ENCODE measurements around the gene NHERF1.

Gene NHERF1

DNA sequence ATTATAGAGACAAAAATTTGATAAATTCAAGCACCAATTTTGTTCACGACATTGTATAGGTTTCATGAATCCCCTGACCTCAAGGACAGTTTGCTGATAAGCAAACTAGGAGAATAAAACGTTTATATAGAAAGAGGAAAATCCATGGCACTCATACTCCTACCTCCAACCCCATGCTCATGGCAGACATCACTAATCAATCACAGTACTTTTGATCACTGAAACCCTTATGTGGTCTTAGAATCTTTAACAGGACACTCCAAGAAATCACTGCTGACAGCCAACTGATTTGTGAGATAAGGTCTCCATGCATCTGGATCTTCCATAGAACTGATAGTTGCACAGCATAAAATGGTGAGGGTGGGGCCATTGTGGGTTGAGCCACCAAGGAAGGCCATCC lies 4.7 kb upstream of the NHERF1 start:
- no peak for DNase-seq
- TF ChIP-seq, protein P1, sequence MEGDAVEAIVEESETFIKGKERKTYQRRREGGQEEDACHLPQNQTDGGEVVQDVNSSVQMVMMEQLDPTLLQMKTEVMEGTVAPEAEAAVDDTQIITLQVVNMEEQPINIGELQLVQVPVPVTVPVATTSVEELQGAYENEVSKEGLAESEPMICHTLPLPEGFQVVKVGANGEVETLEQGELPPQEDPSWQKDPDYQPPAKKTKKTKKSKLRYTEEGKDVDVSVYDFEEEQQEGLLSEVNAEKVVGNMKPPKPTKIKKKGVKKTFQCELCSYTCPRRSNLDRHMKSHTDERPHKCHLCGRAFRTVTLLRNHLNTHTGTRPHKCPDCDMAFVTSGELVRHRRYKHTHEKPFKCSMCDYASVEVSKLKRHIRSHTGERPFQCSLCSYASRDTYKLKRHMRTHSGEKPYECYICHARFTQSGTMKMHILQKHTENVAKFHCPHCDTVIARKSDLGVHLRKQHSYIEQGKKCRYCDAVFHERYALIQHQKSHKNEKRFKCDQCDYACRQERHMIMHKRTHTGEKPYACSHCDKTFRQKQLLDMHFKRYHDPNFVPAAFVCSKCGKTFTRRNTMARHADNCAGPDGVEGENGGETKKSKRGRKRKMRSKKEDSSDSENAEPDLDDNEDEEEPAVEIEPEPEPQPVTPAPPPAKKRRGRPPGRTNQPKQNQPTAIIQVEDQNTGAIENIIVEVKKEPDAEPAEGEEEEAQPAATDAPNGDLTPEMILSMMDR (IDR thresholded peaks at IDR 0.05; ENCODE audit: low read depth, low read length, missing control alignments), result no peak
- no peaks in the 10 kb centered on the region for H3K27me3 ChIP-seq (replicated peaks)
- in situ Hi-C loops (cut with HindIII; ENCODE audit: low pct_ligation_motif_present, low sequenced_read_pairs), result no loop called here
- no peaks in the 10 kb centered on the region for H3K36me3 ChIP-seq (replicated peaks)
- no peak overlapping the region for H3K27ac ChIP-seq
- H3K4me3 ChIP-seq (ENCODE audit: low read depth, low read length), result no peak overlapping the region

DNA sequence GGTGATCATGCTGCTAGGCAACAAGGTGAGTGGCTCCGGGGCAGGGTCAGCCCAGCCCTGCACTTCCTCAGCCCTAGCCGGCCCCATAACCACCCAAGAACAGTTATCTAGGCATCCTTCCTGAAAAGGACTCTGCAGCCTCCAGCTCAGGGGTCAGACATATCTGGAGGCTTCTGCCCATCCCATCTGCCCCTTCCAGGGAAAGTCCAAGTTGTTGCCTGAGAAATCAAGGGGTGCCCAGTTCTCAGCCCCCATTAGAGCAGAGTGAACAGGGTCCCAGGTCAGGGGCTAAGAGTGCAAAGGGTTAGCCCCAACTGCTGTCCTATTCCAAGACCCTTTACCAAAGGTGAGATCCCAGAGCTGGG lies 4.1 kb upstream of the NHERF1 start:
- H3K4me3 ChIP-seq (ENCODE audit: low read depth, low read length), result no peak overlapping the region
- no peaks in the 10 kb centered on the region for H3K36me3 ChIP-seq (replicated peaks)
- H3K27ac ChIP-seq, result no peak overlapping the region
- TF ChIP-seq, protein P1 (IDR thresholded peaks at IDR 0.05; ENCODE audit: low read depth, low read length, missing control alignments), result no peak
- no peaks in the 10 kb centered on the region for H3K27me3 ChIP-seq (replicated peaks)
- DNase-seq, result no peak
- in situ Hi-C loops (cut with HindIII; ENCODE audit: low pct_ligation_motif_present, low sequenced_read_pairs), result no loop called here

DNA sequence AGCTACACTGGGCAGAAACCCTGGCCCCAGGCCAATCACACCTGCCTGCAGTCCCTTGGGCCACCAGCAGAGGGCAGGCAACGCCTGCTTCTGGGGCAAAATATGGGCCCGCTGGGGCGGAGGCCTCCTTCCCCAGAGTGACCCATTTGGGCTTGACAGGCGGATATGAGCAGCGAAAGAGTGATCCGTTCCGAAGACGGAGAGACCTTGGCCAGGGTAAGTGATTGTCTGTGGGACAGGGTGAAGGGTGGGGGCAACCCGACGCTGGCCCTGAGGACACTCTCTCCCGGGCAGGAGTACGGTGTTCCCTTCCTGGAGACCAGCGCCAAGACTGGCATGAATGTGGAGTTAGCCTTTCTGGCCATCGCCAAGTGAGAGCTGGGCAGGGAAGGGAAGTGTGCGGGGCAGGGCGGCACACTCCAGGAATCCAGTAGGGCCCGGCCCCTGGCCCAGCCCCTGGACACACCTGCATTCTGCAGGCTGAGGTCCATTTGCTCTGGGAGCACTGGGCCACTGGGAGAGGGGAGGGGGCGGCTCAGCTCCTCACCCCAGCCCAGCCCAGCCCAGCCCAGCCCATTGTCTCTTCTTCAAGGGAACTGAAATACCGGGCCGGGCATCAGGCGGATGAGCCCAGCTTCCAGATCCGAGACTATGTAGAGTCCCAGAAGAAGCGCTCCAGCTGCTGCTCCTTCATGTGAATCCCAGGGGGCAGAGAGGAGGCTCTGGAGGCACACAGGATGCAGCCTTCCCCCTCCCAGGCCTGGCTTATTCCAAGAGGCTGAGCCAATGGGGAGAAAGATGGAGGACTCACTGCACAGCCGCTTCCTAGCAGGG lies 3.5 kb upstream of the NHERF1 start:
- Histone ChIP-seq H3K4me3 (ENCODE audit: low read depth, low read length) (no peak overlapping the region), H3K27ac (no peak overlapping the region), H3K27me3 (replicated peaks) (no peaks in the 10 kb centered on the region), H3K36me3 (replicated peaks) (no peaks in the 10 kb centered on the region)
- DNase-seq, result peak; percentile 66
- TF ChIP-seq, protein P1 (IDR thresholded peaks at IDR 0.05; ENCODE audit: low read depth, low read length, missing control alignments), result peak; percentile 100
- in situ Hi-C loops (cut with HindIII; ENCODE audit: low pct_ligation_motif_present, low sequenced_read_pairs), result no loop called here

DNA sequence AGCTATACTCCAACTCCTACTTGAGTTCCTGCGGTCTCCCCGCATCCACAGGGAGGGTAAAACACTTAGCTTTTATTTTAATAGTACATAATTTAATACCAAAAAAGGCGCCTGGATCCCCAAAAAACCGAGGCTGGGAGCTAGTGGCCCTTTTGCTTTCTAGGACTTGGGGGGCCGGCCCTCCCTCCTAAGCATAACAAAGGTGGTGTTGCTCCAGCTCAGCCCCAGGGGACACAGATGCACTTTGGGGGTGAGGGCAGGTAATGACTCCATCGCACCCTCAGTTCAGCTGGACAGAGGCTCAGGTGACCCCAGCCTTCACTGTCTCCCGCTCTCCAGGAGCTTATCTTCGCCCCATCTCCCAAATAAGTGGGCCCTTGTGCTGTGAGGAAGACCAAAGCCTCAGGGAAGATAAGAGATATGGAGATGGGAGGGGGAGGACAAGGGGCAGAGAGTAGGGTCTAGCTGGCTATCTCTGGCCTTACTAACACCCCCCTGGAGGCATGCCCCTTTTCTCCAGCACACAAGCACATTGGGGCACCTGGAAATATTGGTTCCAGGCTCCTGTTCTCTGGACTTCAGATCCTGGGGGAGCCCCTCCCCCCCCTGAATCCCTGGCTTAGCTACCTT lies 2.8 kb upstream of the NHERF1 start:
- in situ Hi-C loops (cut with HindIII; ENCODE audit: low pct_ligation_motif_present, low sequenced_read_pairs), result no loop called here
- TF ChIP-seq, protein P1 (IDR thresholded peaks at IDR 0.05; ENCODE audit: low read depth, low read length, missing control alignments), result no peak
- DNase-seq, result no peak
- Histone ChIP-seq H3K36me3 (replicated peaks) (no peaks in the 10 kb centered on the region), H3K4me3 (ENCODE audit: low read depth, low read length) (no peak overlapping the region), H3K27ac (no peak overlapping the region), H3K27me3 (replicated peaks) (no peaks in the 10 kb centered on the region)

DNA sequence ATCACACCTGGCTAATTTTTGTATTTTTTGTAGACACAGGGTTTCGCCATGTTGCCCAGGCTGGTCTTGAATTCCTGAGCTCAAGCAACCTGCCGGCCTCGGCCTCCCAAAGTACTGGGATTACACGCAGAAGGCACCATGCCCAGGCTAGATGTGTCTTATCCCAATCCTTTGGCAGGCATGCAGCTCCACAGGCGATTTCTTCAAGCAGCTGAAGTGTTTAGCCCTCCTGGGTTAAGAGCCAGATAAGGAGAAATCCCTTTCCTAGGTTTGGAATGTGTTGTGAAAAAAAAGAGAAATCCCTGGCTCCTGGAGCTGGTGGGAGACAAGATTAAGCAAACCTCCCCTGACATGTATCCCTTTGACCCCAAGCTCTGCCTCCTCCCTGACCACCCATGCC lies 2.1 kb upstream of the NHERF1 start:
- in situ Hi-C loops (cut with HindIII; ENCODE audit: low pct_ligation_motif_present, low sequenced_read_pairs), result no loop called here
- H3K27ac ChIP-seq, result no peak overlapping the region
- H3K4me3 ChIP-seq (ENCODE audit: low read depth, low read length), result no peak overlapping the region
- TF ChIP-seq, protein P1 (IDR thresholded peaks at IDR 0.05; ENCODE audit: low read depth, low read length, missing control alignments), result no peak
- DNase-seq, result no peak
- no peaks in the 10 kb centered on the region for H3K27me3 ChIP-seq (replicated peaks)
- H3K36me3 ChIP-seq (replicated peaks), result no peaks in the 10 kb centered on the region

Measured in brain microvascular endothelial cell (primary cell).